GM19438 (cell line): Measurements from ENCODE around the gene SLC25A41.

ENCODE experiments used
- ATAC-seq: cut with Tn5 transposase; IDR thresholded peaks from one replicate; pipeline ENCODE4 v1.9.1; 2021; ENCODE audit warnings: low read depth; ENCODE audit not compliant: unreplicated experiment

Gene SLC25A41

DNA sequence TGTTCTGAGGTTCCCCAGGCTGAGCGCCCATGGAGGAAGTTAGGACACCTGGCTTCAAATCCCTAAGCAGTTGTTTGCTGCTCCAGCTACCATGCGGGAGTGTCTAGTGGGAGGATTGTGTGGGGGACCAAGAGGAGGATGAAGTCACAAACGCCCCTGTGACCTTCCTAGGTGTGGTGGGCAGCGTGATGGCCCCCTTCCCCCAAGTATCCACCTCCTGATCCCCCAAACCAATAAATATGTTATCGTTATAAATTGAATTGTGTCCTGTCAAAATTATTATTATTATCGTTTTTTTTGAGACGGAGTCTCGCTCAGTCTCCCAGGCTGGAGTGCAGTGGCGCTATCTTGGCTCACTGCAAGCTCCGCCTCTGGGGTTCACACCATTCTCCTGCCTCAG, at the start of gene SLC25A41:
Gene SLC25A41 (minus strand): TSS at position 101 of the 400 bp plus-strand sequence. CDS start 70 bp downstream, at position 31.
- no peak for ATAC-seq

DNA sequence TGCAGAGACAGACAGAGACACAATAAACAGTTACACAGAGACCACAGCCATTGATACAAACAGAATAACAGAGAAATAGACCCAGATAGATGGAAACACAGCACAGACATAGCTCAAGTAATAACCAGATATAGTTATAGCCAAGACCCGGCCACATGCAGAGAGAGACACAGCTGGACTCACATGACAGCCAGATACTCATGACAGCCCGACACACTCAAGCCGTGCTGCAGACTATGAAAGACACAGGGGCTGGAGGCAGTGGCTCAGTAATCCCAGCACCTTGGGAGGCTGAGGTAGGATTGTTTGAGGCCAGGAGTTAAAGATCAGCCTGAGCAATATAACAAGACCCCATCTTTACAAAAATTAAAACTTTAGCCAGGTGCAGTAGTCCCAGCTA, 49.7 kb upstream of the SLC25A41 start:
- no peak for ATAC-seq

DNA sequence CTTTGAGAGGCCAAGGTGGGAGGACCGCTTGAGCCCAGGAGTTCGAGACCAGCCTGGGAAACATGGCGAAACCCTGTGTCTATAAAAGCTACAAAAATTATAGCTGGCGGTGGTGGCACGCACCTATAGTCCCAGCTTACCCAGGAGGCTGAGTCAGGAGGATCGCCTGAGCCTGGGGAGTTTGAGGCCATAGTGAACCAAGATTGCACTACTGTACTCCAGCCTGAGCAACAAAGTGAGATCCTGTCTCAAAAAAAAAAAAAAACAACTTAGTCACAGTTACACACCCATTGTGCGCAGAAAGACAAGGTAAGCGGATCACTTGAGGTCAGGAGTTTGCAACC, 48.8 kb upstream of the SLC25A41 start:
- no peak for ATAC-seq

DNA sequence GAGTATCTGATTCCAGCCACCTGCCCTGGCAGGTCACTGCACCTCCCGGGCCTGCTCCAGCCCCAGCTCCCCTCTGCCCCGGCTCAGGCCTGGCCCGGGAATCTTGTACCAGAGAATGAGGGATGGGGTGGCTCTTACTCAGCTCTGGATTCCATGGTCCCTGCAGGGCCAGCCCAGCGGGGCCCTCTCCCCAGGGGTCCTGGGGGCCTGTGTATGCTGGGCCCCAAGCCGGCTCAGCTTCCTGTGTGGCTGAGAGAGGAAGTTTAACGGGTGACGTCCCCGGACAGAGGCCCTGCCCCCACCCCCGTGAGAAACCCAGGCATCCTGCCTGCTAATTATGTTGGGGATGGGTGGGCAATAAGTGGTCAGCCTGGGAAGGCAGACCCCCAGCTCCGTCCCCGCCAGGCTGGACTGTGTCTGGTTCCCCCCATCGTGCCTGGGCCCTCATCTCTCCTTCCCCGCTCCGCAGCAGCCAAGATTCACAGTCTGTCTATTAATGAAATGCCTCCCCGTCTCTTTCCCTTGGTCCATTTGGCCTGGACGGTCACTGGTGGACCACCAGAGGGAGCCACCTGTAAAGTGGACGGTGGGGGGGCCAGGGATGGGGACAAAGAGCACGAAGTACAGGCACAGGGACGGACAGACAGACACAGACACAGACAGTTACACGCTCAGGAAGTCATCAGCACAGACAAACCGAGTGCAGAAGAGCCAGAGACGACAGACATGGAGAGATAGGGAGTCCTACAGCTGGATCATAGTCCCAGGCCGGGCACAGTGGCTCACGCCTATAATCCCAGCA, 48.2 kb upstream of the SLC25A41 start, which contains the start of gene DENND1C:
Gene DENND1C (minus strand): TSS at position 247 of the 802 bp plus-strand sequence. CDS start 92 bp downstream, at position 155.
- ATAC-seq, result no peak

DNA sequence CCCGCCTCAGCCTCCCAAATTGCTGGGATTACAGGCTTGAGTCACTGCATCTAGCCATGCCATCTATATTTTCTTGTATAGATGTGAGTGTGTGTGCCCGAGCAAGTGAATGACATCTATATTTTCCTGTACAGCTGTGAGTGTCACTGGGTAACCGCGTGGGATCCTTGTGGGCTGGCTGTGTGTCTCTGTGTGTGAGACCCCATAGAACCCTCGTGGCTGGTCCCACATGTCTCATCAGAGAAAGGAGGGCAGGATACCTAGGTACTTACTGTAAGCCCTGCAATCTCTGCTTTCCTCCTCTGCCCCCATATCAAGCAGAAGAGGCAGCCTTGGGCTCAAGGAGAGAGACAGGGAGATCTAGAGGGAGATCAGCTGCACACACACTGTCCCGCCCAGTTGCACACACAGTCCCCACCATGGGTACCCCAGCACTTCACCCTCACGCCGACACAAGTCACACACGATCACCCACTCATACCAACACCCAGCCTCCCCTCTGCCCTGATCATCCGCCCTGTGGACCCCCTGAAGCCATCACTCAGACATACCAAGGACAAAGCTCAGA, 47.4 kb upstream of the SLC25A41 start:
- ATAC-seq, result no peak

DNA sequence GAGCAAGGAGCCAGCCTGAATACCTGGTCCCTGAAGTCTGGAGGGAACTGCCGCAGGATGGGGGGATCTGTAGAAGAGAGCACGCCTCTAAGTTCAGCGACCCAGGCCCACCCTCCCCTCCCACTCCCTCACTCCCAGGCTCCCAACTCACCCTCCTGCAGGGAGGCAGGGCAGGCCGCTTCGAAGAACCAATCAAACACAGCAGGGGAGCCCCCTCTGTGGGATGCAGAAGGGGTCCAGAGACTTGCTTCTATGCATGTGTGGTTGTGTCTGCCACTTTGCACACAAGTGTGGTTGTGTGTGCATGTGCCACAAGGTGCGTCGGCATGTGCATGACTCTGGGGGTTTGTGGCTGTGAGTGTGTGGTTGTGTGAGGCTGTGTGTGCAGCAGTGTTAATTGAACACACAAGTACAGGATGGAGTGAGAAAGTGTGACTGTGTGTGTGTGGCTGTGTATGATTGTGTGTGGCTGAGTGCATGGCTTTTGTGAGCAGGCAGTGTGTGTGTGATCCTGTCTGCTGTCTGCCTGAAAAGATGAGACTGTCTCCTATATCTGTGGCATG, 46.4 kb upstream of the SLC25A41 start:
- no peak for ATAC-seq

DNA sequence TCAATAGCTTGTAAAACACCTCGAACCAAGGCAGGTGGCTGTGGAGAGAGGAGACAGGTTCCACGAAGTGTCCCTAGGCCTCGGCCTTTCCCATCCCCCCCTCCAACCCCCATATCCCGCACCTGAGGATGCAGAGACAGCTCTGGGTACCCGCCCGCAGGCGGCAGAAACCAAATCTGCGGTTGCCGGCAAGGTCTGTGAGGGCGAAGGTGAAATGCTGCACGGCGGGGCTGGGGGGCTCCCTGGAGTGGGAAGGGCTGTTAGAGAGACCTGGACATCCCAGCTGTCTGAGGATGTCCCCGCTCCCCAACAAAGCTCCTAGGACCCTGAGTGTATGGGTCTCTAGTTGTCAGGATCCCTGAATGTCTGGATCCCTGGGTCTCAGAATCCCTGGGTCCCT, 45.3 kb upstream of the SLC25A41 start:
- no peak for ATAC-seq

DNA sequence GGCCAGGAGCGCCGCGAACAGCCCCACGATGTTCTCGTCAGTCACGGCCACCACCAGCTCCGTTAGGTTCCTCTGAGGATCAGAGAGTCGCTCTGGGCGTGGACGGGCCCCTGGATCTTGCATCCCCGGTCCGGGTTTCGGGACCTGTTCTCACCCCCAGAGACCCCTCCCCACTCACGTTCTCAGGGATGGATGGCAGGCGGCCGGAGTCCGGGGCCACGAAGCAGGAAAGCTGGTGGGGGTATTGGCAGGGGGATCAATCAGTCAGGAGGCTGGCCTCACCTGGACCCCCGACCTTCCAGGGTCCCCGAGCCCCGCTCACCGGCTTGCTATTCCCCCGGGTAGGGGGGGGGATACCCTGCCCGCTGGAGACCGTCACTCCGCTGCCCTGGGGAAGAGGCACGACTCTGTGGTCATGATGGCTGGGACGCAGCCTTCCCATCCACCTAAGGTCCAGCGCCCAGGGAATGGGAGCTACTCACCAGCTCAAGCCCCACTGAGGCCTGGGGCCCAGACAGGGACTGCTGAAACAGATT, 43.4 kb upstream of the SLC25A41 start:
- ATAC-seq, result no peak

DNA sequence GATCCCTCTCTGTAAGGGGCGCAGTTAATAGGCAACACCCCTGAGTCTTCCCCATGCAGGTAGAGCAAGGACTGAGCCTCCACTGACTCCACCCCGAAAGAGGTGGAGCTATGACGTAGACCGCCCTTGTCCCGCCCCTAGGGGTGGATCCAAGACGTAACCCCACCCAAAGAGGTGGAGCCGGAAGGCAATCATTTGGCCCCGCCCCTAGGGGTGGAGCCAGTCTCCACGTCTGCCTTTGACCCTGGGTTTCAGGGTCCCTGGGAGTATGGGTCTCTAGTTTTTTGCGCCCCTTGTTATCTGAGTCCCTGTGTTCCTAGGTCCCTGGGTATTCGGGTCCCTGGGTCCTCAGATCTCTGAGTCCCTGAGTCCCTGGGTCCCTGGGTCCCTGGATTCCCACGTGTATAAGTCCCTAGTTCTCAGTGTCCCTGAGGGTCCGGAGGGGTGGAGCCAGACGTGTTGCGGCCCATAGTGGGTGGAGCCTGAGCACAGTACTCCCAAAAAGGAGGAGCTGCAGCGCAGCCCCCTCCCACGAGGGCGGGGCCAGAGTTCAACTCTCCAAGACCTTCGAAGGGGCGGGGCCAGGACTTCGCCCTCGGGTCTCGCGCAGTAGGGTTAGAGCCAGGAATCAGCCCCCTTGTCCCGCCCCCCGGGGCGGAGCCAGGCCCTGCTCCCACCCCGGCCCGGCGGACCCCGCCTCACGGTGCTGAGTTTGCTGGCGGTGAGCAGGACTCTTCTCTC, 42.8 kb upstream of the SLC25A41 start:
- no peak for ATAC-seq

DNA sequence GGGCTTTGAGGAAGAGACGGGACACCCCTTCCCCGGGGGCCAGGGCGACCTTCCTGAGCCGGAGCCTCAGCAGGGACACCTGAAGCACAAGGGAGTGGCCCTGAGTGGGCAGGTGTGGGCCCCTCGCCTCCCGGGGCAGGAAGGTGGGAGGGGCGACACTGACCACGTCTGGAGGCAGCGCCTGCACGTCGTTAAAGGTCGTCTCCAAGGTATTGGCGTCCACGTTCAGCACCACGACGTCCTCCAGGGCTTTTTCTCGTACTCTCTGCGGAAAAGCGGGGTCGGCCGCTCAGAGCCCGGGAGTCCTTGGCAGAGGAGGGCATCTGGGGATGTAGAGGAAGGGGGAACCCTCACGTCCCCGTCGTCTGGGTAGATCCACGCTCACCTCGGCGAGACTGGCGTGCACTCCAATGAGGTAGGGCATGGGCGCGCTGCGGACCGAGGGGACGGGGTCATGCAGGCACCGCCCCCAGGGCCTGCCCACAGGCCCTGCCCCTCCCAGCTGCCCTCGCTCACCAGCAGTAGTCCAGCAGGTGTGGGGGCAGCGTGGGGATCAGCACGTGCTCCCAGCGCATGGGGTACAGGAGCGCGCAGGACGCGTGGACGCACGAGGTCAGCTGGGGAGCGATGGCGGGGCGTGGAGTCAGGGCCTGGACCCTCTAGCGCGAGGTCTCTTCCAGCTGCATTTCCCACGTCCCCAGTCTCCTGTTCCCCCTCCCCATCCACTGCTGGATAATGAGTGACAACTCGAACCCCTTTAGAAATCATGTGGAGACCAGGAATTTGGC, 42.0 kb upstream of the SLC25A41 start:
- no peak for ATAC-seq

DNA sequence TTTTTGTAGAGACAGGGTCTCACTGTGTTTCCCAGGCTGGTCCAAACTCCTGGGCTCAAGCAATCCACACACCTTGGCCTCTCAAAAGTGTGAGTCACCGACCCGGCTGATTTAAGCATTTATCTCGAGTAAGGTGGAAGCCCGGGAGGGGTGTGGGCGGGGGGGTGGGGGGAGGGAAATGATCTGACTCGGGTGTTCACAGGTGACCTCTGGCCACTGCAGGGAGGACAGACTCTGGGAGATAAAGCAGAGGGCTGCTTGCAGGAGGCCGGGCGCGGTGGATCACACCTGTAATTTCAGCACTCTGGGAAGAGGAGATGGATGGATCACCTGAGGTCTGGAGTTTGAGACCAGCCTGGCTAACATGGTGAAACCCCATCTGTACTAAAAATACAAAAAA, 40.1 kb upstream of the SLC25A41 start:
- no peak for ATAC-seq

DNA sequence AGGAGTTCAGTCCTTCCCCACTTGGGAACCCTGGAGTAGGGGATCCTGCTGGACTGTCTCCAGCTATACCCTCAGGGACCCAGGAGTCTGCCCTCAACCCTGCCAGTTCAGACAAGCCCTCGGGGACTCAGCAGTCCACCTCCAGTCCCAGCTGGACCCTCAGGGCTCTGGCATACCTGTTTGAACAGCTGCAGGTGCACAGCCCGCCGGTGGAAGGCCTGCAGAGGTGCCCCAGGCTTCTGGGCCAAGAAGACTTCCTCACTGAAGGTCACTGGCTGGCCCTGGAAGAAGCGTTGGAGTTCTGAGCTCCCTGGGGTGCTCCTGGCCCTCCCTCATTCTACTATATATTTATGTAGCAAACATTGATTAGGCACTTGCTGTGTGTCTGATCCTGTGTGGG, 39.1 kb upstream of the SLC25A41 start:
- no peak for ATAC-seq

DNA sequence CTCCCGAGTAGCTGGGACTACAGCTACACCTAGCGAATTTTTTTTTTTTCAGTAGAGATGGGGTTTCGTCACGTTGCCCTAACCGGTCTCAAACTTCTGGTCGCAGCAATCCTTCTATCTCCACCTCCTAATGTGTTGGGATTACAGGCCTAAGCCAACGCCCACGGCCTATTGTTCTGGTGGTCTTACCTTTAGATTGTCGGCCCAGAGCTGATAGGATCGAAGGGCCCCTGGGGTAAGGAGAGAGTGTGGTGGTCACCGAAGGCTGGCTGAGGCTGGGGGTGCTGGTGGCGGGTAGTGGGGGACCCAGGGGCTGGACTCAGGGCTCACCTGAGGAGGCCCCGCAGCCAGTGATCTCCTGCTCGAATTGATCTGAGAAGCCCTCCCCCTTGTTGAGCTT, 37.5 kb upstream of the SLC25A41 start:
- no peak for ATAC-seq

DNA sequence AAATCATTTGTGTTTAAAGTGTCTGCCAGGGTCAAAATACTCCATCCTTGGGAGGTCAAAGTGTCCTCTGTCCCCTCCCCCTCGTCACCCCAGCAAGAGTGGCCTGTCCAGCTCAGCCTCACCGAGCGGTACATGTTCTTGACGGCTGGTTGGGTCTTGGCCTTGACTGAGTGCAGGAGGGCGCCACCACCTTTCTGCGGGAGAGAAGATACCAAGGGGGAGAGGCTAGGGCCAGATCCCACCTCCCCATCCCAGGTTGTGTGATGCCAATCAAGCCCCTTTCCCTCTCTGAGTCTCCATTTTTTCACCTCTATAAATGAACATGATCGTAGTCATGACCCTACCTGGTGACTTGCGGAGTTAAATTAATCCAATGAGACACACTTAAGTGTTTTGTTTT, 36.6 kb upstream of the SLC25A41 start:
- ATAC-seq, result no peak

DNA sequence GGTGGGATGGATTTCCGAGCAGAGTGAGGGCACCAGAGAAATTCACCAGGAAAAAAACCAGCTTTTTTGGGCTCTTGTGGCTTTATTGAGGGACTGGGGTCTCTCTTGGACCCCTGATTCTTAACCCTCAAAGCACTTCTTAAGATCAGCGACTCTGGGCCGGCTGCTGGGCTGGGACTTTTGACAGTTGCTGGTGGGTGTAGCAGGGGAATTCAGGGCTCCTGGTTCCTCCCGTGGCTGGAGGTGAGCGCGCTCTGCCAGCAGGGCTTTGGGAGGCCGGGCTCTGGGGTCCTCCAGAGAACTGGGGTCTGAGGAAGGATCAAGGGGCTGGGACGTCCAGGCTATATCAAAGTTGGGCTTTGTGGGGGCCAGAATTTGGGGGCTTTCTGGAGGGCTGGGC, 33.8 kb upstream of the SLC25A41 start:
- no peak for ATAC-seq

DNA sequence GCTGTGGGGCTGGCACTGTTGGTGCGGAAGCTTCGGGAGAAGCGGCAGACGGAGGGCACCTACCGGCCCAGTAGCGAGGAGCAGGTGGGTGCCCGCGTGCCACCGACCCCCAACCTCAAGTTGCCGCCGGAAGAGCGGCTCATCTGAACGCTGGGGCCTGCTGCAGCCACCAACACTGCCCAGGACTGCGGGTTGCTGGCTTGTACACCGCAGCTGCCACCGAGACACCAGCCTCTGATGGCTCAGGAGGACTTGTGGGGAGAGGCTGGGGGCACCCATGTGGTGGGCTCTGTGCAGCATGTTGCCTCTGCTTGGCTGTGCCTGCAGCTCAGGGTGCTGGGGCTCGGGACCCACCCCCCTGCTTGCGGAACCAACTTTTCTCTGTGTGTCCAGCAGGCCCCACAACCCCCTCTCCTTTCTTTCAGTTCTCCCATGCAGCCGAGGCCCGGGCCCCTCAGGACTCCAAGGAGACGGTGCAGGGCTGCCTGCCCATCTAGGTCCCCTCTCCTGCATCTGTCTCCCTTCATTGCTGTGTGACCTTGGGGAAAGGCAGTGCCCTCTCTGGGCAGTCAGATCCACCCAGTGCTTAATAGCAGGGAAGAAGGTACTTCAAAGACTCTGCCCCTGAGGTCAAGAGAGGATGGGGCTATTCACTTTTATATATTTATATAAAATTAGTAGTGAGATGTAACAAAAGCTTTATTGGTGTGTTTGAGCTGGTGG, 33.1 kb upstream of the SLC25A41 start:
- ATAC-seq, result no peak

DNA sequence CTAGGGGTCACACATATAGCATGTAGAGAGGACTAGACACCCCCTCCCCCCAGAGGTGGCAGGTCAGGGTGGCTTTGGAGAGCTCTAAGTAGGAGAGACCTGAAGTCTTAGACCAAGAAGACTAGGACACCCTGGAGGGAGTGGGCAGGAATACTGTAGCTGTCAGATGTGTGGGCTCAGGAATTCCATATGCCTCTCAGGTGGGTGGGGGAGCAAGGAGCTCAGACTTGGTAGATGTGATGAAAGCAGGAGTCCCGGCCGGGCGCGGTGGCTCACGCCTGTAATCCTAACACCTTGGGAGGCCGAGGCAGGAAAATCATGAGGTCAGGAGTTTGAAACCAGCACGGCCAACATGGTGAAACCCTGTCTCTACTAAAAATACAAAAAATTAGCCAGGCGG, 32.1 kb upstream of the SLC25A41 start:
- ATAC-seq, result no peak

DNA sequence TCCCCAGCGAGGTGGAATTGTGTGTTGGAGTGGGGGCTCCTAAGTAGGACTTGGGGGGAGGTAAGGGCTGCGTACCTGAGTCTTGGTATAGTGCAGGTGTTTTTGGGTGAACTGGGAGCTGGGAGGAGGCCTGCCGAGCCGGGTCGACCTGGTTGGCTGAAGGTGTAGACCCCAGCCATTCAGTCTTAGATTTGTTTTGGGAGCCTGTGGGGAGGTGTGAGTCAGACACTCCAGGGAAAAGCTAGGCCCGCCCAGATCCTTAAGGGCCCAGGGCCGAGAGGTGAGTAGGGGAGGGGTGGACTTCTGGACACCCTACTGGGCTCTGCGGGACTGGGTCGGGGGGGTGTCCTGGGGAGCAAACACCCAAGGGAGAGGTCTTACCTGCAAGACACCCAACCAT, 31.4 kb upstream of the SLC25A41 start:
- no peak for ATAC-seq

DNA sequence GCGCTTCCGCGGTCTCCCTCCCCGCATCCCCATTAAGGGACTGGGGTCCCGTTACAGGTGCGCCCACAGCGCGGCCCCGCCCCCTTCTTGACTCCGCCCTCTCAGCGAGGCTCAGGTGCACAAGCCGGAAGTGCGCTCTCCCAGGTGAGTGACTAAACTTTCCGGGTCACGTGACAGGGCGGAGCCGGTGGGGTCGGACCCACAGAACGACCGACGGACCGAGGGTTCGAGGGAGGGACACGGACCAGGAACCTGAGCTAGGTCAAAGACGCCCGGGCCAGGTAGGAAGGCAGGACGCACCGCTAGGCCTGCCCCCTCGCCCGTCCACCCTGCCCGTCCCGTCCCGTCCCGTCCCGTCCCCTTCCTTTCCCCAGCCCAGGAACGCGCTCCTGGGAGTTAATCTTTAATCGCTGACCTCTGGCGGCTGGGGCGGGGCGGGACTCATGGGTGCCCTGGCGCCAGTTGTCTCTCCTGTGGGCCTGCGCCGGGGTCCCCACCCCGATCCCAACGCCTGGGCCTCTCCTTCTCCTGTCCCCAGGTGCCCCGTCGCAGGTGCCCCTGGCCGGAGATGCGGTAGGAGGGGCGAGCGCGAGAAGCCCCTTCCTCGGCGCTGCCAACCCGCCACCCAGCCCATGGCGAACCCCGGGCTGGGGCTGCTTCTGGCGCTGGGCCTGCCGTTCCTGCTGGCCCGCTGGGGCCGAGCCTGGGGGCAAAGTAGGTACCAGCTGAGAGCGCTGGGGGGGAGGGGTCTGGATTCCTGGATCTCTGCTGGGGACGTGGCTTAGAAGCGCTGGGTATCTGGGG, 30.7 kb upstream of the SLC25A41 start, which contains the start of gene CRB3:
Gene CRB3 (plus strand): TSS at position 202 of the 804 bp plus-strand sequence. CDS start 431 bp downstream, at position 633.
- no peak for ATAC-seq
